Stimulated activated CD4-positive, alpha-beta T cell treated with anti-CD3 and anti-CD28 coated beads, TNF-alpha, amount 100 ng/mL, for 1 hour (primary cell): Measurements from ENCODE around the gene ATM.
"Not testable (repeated sequence)": the region's sequence is repeated elsewhere in the genome, so short reads cannot be mapped to it uniquely, and the experiment has no call there.

Experiments
- DNase-seq, 3 donors: peaks; one replicate each; pipeline ENCODE4 v3.0.0-alpha.2; 2020; ENCODE audit warnings: low read depth in 3 of 3, low spot score in 1 of 3

ATM gene

DNA sequence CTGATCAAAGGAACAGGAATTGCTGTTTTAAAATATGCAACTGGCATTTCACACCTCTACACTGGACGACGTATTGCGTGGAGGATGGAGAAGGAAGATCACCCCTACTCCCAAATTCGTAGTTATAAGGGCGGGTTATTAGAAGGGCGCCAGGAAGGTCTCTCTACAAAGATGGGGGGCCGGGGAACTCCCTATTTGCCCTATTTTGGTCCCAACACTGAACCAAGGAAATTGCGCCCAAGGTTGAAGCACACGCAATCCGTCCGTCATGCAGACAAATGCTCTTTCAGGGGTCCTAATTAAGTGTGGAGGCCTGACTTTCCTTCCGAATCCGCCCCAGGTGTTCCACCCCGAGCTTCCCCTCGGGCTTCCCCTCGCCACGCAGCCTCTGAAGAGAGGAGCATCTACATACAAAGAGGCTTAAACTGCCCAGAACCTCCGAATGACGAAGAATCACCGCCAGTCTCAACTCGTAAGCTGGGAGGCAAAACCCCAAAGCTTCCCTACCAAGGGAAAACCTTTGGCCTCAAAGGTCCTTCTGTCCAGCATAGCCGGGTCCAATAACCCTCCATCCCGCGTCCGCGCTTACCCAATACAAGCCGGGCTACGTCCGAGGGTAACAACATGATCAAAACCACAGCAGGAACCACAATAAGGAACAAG is 825 bp upstream of the ATM start:
- no peak for DNase-seq

DNA sequence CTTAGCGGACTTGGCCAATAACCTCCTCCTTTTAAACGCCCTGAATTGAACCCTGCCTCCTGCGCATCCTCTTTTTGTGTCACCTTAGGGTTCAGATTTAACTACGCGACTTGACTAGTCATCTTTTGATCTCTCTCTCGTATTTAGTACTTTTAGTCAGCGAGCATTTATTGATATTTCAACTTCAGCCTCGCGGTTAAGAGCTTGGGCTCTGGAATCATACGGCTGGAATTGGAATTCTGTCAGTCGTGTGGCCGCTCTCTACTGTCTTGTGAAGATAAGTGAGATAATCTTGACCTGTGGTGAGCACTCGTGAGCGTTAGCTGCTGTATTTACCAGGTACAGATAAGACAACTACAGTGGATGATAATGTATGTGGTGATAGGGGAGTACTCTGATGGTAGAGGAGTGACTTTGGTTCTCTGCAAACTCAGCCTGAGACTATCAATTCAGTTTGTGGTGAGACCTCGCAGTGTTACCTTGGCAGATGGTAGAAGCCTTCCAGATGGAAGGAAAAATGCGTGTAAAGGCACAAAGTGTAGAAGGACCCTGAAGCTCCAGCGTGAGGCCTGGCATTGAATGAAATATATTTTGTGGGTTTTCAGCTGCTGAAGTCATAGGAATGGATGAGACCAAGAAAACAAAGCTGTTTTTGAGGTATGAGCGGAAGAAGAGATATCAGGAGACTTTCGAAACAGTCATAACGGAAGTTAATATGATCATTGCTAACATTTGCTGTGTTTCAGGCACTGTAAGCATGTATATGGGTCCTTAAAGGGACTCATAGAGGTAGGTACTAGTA is 682 bp downstream of the ATM start:
- no peak for DNase-seq

DNA sequence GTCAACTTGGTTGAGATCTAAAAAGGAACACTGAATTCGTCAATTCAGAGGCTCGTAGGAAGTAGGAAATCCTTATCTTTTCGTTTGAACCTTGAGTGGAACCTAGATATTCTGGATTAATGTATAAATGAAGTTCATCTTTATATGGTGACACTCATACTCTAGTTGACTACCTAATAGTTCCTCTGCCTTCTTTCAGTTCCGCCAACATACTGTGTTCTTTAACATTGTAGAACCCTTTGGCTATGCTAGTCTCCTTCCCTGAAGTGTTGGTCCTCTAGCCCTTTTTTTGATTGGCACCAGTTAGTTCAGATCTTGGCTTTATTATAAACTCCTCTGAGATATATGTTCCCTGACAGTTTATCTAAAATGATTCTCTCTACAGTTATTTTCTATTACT is 1.5 kb downstream of the ATM start:
- no peak for DNase-seq

DNA sequence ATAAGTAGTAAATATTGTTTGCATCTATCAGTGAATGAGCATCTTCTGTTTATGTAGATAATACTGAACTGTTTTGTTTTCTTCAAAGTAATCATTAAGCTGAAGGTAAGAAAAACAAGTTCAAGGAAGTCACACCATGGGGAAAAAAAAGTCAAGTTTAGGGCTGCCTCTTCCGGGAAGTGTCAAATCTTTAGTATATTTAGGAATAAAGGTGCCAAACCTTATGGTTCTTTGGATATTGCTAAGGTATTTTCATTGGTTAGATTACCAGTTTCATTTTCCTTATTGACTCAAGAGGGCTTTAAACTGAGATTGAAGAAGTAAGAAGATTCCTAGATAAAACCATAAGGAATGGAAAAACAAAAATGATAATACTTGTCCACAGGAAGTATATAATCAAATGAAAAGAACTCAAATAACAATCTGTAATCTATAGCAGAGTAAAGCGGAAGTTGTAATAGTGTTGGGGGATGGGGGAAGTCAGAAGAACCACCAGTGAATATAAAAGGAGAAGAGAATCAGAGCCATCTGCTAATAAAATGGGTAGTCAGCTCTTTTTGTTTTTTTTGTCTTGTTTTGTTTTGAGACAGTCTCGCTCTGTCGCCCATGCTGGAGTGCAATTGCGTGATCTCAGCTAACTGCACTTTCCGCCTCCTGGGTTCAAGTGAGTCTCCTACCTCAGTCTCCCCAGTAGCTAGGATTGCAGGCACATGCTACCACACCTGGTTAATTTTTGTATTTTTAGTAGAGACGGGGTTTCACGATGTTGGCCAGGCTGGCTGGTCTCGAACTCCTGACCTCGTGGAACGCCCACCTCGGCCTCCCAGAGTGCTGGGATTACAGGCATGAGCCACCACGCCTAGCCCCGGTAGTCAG is 2.3 kb downstream of the ATM start:
- DNase-seq: no peak

DNA sequence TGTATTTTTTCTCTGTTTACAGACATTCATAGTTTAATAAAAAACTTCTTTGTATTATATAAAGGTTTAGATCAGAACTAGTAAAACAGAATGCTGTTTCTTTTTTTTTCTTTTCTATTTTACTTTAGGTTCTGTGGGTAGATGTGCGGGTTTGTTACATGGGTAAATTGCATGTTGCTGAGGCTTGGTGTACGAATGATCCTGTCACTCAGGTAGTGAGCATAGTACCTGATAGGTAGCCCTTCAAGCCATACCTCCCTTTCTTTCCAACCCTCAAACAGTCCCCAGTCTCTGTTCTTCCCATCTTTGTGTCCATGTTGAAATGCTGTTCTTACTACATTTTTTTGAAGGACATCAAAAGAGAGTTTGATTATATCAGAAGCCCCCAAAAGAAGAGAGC is 3.2 kb downstream of the ATM start:
- DNase-seq: no peak

DNA sequence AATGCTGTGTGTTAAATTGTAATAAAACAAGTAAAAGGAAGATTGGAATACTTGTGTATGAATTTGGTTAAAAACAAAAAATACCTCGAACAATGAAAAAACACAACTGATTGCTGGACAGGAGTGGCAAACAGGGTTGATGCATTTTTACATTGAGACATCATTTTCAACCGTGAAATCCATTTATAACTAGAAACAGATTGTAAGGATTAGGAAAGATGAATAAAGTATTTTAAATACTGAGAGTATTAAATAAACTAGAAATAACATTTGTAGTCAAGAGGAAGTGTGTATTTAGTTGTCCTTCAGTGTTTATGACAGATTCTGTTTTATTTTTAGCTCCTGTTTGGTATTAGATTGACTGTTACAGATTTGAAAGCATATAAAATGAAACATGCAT is 5.4 kb downstream of the ATM start:
- DNase-seq: no peak

DNA sequence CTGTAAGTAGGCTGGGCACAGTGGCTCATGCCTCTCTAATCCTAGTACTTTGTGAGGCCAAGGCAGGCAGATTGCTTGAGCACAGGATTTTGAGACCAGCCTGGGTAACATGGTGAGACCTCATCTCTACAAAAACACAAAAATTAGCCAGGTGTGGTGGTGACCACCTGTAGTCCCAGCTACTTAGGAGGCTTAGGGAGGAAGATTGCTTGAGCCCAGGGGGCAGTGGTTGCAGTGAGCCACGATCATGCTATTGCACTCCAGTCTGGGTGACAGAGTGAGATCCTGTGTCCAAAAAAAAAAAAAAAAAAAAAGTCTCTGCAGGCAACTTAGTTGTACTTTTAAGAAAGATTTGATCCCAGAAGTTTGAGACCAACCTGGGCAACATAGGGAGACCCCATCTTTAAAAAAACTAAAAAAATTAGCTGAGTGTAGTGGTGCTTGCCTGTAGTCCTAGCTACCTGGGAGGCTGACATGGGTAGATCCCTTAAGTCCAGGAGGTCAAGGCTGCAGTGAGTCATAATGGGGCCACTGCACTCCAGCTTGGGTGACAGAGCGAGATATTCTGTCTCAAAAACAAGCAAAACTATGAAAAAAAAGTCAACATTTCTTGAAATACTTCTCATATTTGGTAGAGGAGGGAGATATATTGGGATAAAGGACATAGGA is 10.5 kb downstream of the ATM start:
- DNase-seq: no peak

DNA sequence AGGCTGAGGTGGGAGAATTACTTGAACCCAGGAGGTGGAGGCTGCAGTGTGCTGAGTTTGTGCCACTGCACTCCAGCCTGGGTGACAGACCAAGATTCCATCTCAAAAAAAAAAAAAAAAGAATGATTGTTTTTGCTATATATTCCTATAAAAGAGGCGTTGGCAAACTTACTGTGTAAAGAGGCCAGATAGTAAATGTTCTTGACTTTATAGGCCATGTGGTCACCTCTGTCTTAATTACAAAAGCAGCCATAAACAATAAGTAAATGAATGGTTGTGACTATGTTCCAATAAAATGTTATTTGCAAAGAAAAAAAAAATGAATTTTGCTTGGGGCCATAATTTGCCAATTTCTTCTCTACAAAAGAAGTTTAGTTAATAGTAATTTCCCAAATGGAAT is 12.3 kb downstream of the ATM start:
- DNase-seq: no peak

DNA sequence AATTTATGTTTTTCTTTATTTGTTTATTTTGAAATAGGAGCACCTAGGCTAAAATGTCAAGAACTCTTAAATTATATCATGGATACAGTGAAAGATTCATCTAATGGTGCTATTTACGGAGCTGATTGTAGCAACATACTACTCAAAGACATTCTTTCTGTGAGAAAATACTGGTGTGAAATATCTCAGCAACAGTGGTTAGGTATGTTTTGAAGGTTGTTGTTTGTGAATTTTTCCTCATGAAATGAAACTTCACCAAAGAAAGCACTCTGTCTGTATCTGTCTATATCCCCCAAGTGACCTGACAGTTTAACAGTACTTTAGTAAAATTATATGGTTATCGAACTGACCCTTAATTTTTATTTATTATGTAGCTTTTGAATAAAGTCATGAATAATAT is 12.8 kb downstream of the ATM start:
- DNase-seq: no peak

DNA sequence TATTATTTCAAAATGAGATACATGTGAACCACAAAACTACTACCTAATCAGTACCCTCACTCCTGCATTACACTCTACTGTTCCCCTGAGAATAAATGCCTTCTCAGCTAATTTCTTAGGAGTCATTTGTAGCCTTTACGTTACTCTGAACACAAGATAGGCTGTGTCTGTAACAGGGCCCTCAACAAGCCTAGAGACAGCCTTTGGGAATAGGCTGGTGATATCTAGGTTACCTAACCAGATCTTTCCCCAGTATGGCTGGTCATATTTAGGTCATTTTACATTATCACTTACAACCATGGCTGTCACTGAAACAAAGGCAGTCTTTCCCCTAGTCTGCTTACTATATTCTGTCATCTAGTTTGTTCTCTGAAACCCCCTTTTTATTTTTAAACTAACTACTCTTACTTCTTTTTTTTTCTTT is 14.2 kb downstream of the ATM start:
- DNase-seq: no peak

DNA sequence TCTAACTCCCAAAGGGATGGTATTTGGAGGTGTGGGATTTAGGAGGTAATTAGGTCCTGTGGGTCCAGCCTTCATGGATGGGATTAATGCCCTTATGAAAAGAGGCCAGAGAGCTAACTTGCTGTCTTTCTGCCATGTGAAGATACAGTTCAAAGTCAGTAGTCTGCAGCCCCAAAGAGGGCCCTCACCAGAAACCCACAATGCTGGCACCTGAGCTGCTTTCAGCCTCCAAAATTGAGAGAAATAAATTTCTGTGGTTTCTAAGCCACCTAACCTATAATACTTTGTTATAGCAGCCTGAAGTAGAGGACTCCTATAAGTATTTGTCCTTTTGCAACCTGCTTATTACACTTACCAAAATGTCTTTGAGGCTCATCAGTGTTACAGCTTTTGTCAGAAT is 16.2 kb downstream of the ATM start:
- no peak for DNase-seq

DNA sequence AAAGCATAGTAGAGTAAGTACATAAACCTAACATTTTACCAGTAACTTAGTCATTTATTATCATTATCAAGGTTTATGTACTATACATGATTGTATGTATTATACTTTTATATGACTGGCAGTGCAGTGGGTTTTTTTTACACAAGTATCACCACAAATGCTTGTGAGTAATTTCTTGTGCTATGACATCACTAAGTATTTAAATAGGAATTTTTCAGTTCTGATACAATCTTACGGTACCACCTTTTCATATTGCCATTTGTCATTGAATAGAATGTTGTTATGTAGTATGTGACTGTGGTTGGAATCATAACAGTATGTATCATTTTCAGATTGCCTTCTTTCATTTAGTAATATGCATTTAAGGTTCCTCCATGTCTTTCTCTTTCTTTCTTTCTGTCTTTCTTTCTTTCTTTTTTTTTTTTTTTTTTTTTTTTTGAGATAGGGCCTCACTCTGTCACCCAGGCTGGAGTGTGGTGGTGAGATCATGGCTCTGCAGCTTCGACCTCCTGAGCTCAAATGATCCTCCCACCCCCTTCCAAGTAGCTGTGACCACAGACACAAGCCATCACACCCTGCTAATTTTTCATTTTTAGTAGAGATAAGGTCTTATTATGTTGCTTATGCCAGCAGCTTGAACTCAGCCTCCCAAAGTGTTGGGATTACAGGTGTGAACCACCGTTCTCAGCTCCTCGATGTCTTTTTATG is 18.6 kb downstream of the ATM start:
- no peak for DNase-seq

DNA sequence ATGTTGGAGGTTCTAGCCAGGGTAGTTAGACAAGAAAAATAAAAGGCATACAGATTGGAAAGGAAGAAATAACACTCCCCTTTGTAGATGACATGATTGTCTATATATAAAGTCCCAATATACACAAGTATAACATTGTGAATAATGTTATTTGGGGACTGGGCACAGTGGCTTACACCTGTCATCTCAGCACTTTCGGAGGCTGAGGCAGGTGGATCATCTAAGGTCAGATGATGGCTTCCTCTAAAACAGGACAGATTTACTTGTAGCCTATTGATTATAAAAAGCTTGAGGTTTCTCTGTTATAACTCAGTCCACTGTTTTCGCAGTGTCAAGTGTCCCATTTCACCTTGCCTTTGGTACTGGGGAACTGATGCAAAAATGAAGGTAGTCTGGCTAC is 19.6 kb downstream of the ATM start:
- no peak for DNase-seq

DNA sequence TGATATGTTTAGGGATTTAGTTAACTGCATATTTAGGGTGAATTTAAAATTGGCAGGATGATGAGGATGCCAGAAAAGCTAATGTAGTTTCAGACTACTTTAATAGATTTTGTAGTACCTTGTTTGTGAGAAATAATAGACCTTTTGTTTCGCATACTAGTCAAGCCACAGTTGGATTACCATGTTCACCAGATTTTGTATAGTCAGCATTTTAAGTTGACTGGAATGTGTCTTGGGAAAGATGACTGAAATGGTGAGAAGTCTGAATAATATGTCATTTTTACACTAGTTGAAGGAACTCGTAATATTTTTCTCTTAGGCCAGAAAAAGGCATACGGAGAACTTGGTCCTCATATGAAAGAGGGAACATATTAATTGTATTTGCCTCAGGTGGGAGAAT is 23.4 kb downstream of the ATM start:
- DNase-seq: no peak

DNA sequence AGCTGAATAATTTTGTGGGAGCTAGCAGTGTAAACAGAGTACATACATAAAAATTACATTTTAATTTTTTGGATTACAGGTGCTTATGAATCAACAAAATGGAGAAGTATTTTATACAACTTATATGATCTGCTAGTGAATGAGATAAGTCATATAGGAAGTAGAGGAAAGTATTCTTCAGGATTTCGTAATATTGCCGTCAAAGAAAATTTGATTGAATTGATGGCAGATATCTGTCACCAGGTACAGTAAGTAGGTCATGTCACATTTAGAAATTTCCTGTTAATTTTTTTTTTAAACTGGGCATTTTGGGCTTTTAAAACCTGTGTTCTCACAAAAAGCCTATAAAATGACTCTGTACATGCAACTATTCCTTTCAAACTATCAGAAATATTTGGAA is 24.0 kb downstream of the ATM start:
- DNase-seq: no peak

DNA sequence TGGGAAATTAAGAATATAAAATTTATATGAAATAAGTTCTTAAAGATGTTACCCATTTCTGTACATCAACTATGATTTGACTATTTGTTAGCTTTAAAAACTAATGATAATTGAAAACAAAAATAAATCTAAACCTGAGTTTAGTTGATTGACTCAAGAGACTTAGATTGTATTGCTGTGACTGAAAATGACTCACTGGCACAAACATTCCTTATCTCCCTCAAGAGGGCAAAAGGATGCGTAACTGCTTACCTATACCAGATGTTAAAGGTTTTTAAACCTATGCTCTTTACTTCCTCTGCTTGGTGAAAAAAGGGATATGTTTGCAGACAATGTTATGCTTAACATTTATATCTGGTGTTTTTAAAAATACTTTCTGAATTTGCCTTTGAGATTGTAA is 30.3 kb downstream of the ATM start:
- no peak for DNase-seq

DNA sequence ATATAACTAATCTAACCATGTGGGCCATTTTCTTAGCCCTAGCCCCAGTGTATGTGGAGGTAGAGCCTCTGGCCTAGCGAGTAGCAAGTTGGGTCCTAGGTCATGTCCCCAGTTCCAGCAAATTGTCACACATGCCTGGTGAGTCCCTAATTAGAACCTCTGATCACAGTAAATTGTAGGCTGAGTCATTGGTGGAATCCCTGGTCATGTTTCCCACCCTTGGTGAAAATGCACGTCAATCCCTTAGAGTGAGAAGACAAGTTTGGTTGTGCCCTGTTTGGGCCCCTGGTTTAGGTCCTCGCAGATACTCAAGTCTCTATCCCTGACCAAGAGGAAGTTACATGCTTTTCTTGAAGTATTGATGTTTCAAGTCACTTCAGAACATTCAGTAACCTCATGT is 46.7 kb downstream of the ATM start:
- DNase-seq: no peak

DNA sequence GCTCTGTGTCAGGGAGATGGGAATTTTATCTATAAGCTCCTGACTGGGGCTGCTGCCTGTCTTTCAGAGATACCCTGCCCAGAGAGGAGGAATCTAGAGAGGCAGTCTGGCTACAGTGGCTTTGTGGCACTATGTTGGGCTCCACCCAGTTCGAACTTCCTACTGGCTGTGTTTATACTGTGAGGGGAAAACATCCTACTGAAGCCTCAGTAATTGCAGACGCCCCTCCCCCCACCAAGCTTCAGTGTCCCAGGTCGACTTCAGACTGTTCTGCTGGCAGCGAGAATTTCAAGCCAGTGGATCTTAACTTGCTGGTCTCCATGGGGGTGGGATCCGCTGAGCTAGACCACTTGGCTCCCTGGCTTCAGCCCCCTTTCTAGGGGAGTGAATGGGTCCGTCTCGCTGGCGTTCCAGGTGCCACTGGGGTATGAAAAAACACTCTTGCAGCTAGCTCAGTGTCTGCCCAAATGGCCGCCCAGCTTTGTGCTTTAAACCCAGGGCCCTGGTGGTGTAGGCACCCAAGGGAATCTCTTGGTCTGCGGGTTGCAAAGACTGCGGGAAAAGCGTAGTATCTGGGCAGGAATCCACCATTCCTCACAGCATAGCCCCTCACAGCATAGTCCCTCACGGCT is 54.2 kb downstream of the ATM start:
- DNase-seq: not testable (repeated sequence)

DNA sequence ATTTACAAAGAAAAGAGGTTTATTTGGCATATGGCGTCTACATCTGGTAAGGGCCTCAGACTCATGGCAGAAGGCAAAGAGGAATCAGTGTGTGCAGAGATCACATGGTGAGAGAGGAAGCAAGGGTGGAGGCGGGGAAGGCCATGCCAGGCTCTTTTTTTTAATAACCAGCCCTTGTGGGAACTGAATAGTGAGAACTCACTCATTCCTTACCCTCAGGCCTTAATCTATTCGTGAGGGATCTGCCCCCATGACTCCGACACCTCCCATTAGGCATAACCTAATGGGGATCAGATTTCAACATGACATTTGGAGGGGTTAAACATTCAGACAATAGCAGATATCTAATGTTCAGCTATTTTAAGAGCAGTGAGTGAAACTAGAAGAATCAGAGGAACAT is 55.7 kb downstream of the ATM start:
- no peak for DNase-seq

DNA sequence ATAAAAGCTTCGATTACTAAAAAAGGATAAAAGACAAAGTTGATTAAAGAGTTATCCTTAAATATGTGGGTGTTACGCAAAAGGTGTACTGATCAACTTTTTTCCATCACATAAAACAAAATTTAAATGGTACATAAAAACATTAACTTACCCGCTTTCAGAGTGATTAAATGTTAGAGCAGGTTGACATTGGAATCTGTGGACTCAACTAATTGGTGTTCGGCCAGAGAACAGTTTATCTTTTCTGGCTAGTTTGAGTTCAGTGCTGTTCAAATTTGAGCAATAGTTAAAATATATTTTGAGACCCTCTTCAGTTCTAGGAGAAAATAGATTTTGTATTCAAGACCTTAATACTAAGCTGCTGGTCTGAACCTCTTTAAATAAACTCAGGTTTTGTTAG is 56.1 kb downstream of the ATM start:
- DNase-seq: no peak
